Measurements from ENCODE around the gene CCSER1.
"Not testable (repeated sequence)": the region's sequence is repeated elsewhere in the genome, so short reads cannot be mapped to it uniquely, and the experiment has no call there.

CCSER1 gene

GRCh38 chr4:90597927-90598326, 470.7 kb downstream of the CCSER1 start:
- no peak for DNase-seq (ENCODE audit: low read depth, low spot score)
- no peak overlapping the region for H3K4me3 ChIP-seq (ENCODE audit: low read length)

DNA sequence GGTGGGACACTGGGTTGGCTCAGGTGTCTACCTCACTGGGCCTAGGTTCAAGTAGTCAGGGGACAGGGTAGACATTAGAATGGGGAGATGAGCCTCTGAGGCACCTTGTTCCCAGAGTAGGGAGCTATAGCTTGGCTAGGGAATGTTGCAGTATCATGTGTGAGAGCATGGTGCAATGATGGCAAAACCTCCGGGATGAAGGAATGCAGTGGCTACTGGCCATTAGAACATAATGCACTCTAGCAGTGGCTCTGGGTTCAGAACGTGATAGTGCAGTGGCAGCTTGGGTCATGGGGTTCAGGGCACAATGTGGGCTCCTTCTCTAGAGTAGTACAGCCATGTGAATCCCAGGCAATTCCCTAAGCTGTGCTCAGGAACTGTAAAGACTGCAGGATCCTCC, 471.5 kb downstream of the CCSER1 start:
- no peak for DNase-seq (ENCODE audit: low read depth, low spot score)
- no peak overlapping the region for H3K4me3 ChIP-seq (ENCODE audit: low read length)

- no peak overlapping the region for H3K4me3 ChIP-seq (ENCODE audit: low read length)
- no peak for DNase-seq (ENCODE audit: low read depth, low spot score)
These were observed 475.5 kb downstream of the CCSER1 start for GRCh38 chr4:90602726-90603125.

GRCh38 chr4:90603540-90603939, 476.3 kb downstream of the CCSER1 start:
- no peak for DNase-seq (ENCODE audit: low read depth, low spot score)

DNA sequence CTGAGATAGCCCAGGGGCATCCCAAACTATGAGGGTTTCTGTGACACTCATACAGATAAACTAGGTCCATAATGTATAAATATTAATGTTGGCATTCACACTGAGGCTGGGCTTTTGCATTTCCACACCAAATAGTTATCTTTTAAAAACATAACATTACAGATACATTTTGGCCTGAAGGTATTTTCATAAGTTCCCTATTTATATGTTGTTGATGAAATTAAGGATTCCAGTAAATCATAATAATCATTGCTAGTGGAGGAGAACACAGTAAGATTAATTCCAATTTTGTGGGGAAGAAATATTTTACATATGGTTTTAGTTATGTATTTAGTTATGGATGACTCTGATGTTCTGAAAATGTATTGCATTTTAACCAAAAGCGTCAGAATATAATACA, 479.6 kb downstream of the CCSER1 start:
- no peak for DNase-seq (ENCODE audit: low read depth, low spot score)
- no peak overlapping the region for H3K4me3 ChIP-seq (ENCODE audit: low read length)

More at GRCh38 chr4:90603540-90603939, 476.3 kb downstream of the CCSER1 start:
- H3K4me3 ChIP-seq (ENCODE audit: low read length) = no peak overlapping the region

DNA sequence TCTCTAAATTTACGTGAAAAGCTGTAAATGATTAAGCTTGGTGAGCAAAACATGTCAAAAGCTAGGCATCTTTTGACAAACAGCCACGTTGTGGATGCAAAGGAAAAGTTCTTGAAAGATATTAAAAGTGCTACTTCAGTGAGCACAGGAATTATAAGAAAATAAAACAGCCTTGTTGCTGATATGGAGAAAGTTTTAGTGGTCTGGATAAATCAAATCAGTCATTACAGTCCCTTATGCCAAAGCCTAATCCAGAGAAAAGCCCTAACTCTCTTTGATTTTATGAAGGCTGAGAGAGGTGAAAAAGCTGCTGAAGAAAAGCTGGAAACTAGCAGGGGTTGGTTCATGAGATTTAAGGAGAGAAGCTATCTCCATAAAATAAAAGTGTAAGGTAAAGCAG, 487.2 kb downstream of the CCSER1 start:
- no peak overlapping the region for H3K4me3 ChIP-seq (ENCODE audit: low read length)
- no peak for DNase-seq (ENCODE audit: low read depth, low spot score)

GRCh38 chr4:90621080-90621479, 493.9 kb downstream of the CCSER1 start:
- DNase-seq (ENCODE audit: low read depth, low spot score) = no peak
- no peak overlapping the region for H3K4me3 ChIP-seq (ENCODE audit: low read length)

- no peak overlapping the region for H3K4me3 ChIP-seq (ENCODE audit: low read length)
These were observed 497.6 kb downstream of the CCSER1 start for GRCh38 chr4:90624781-90625180.

GRCh38 chr4:90641861-90642599, 514.8 kb downstream of the CCSER1 start:
- no peak overlapping the region for H3K4me3 ChIP-seq (ENCODE audit: low read length)
- no peak for DNase-seq (ENCODE audit: low read depth, low spot score)

More at GRCh38 chr4:90624781-90625180, 497.6 kb downstream of the CCSER1 start:
- DNase-seq (ENCODE audit: low read depth, low spot score) = no peak

DNA sequence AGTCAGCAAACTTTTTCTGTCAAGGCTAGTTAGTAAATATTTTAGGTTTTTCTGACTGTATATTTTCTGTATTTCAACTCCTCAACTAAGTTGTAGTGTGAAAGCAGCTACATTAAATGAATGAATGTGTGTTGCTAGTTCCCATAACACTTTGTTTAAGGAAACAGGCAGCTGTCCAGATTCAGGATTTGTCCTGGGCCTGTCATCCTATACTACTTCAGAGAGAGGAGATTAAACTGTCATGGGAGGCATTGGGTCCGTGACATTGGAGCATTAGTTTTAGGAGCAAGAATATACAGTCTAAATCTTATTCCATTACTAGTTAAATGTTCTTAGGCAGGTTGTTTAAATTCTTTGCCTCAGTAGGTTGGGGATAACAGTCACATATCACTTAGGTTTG, 516.0 kb downstream of the CCSER1 start:
- no peak for DNase-seq (ENCODE audit: low read depth, low spot score)
- H3K4me3 ChIP-seq (ENCODE audit: low read length) = no peak overlapping the region

DNA sequence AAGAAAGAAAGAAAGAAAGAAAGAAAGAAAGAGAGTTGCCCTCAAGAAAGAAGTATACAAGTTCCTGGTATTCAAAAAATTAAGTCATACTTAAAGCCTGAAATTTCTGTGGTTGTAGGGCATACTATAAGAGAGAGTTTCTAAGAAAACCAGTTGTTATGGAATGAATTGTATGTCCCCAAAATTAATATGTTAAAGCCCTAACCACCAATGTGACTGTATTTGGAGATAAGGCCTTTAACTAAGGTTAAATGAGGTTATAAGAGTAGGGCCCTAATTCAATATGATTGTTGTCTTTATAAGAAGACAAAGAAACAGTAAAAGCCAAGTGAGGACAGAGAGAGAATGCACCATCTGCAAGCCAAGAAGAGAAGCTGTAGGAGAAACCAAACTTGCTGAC, 521.1 kb downstream of the CCSER1 start:
- no peak overlapping the region for H3K4me3 ChIP-seq (ENCODE audit: low read length)
- no peak for DNase-seq (ENCODE audit: low read depth, low spot score)

- DNase-seq (ENCODE audit: low read depth, low spot score) = no peak
- no peak overlapping the region for H3K4me3 ChIP-seq (ENCODE audit: low read length)
These were observed 521.6 kb downstream of the CCSER1 start for GRCh38 chr4:90648791-90649190.

- DNase-seq (ENCODE audit: low read depth, low spot score) = no peak
- H3K4me3 ChIP-seq (ENCODE audit: low read length) = no peak overlapping the region
These were observed 533.5 kb downstream of the CCSER1 start for GRCh38 chr4:90660672-90661071.

DNA sequence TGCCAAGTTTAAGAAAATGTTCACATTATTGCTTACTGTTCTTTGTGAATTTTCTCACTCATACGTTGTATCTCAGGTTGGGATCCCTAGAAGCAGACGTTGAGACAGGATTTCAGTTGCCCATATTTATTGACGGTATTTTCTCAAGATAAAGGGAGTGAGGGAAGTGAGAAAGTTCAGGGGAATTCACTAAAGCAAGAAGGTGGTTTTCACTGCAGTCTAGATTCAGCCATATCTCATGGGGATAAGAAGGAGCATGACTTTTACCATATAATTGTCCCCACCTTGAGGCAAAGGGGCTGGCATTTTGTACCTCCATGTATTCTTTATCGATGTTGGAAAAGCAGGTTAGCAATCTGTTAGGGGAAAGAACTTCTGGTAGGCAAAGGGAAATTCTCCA, 543.0 kb downstream of the CCSER1 start:
- no peak for DNase-seq (ENCODE audit: low read depth, low spot score)
- no peak overlapping the region for H3K4me3 ChIP-seq (ENCODE audit: low read length)

GRCh38 chr4:90689739-90690138, 562.5 kb downstream of the CCSER1 start:
- no peak for DNase-seq (ENCODE audit: low read depth, low spot score)
- H3K4me3 ChIP-seq (ENCODE audit: low read length) = no peak overlapping the region

DNA sequence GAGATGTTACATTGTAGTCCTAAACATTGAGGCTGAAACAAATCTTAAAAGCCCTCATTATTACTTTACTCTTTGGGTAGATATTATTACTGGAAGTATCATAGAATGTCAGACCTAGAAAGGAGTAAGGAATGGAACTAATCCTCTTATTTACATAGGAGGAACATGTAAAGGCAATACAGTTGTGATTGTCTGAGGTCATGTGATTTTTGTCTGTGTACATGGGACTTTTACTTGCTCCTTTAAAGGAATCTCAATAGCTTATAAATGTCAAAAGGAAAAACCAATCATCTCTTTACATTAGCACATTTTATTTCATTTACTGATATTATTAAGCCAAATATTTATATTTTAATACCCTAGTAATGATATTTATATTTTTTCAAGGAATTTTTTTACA, 568.2 kb downstream of the CCSER1 start:
- DNase-seq (ENCODE audit: low read depth, low spot score) = no peak
- no peak overlapping the region for H3K4me3 ChIP-seq (ENCODE audit: low read length)

- DNase-seq (ENCODE audit: low read depth, low spot score) = not testable (repeated sequence)
These were observed 578.3 kb downstream of the CCSER1 start for GRCh38 chr4:90705501-90705900.

GRCh38 chr4:90715242-90715641, 588.0 kb downstream of the CCSER1 start:
- no peak overlapping the region for H3K4me3 ChIP-seq (ENCODE audit: low read length)
- no peak for DNase-seq (ENCODE audit: low read depth, low spot score)

More at GRCh38 chr4:90705501-90705900, 578.3 kb downstream of the CCSER1 start:
- not testable (repeated sequence) for H3K4me3 ChIP-seq (ENCODE audit: low read length)

GRCh38 chr4:90718931-90719330, 591.7 kb downstream of the CCSER1 start:
- no peak for DNase-seq (ENCODE audit: low read depth, low spot score)
- H3K4me3 ChIP-seq (ENCODE audit: low read length) = no peak overlapping the region

- no peak overlapping the region for H3K4me3 ChIP-seq (ENCODE audit: low read length)
- DNase-seq (ENCODE audit: low read depth, low spot score) = no peak
These were observed 600.7 kb downstream of the CCSER1 start for GRCh38 chr4:90727938-90728337.

DNA sequence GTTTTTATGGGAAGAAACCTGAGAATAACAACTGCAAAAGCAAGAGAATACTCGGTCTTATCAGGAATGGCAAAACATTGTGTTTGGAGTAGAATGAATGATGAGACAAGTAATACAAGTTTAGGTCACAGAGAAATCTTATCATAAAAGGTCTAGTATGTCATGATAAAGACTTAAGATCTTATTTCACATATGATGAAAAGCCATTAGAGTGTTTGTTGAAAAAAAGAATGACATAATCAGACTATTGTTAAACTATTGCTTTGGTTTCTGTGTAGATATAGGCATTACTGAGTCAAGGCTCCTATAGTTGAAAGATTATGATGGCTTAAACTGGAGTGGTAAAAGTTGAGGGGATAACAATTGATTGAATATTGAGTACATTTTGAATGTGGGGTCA, 603.6 kb downstream of the CCSER1 start:
- no peak for DNase-seq (ENCODE audit: low read depth, low spot score)

More for the DNA sequence above, 603.6 kb downstream of the CCSER1 start:
- H3K4me3 ChIP-seq (ENCODE audit: low read length) = no peak overlapping the region
